WTC11 (cell line): Measurements from ENCODE around the gene L1CAM. TPM values are rescaled to one million over a fixed set of nuclear protein-coding genes. Genes with fewer than 3 reads are reported as not detected.

Experiments
- ATAC-seq: fragments of 200-7000 bp; cut with Tn5 transposase; 2 replicates; pipeline ENCODE4 v1.10.0; 2021; ENCODE audit warnings: mild to moderate bottlenecking, moderate library complexity
- CTCF ChIA-PET: fragments of 300-600 bp; sonication (Branson Sonifier 250); formaldehyde crosslinking; loops from one replicate; lab custom pipeline; 2021; ENCODE audit warnings: antibody characterized with exemption; lab: Charles Lee
- POLR2A ChIA-PET: fragments of 350-600 bp; sonication (Branson Sonifier 250); formaldehyde crosslinking; loops from one replicate; lab custom pipeline; 2021; ENCODE audit warnings: antibody characterized with exemption; lab: Charles Lee
- DNase-seq: peaks from one replicate; pipeline ENCODE4 v3.0.0; 2021; ENCODE audit warnings: low spot score
- H3K27ac Mint-ChIP-seq: 2 replicates; pipeline ENCODE4 v1.8.0; 2021; ENCODE audit warnings: mixed read lengths
- H3K27me3 Mint-ChIP-seq: 2 replicates; pipeline ENCODE4 v1.8.0; 2021; ENCODE audit warnings: low read depth, mild to moderate bottlenecking, moderate library complexity, mixed read lengths
- H3K36me3 Mint-ChIP-seq: 2 replicates; pipeline ENCODE4 v1.8.0; 2021; ENCODE audit warnings: mixed read lengths
- H3K4me1 Mint-ChIP-seq: 2 replicates; pipeline ENCODE4 v1.8.0; 2022; ENCODE audit warnings: mixed read lengths
- H3K4me3 Mint-ChIP-seq: 2 replicates; pipeline ENCODE4 v1.8.0; 2021; ENCODE audit warnings: mild to moderate bottlenecking, moderate library complexity, mixed read lengths
- H3K9me3 Mint-ChIP-seq: 2 replicates; pipeline ENCODE4 v1.8.0; 2021; ENCODE audit warnings: mixed read lengths
- ATF2 ChIP-seq: sonication (generic); formaldehyde crosslinking; IDR thresholded peaks from 2 replicates; pipeline ENCODE4 v1.8.1; 2022; ENCODE audit warnings: low read depth, missing genetic modification reagents, borderline replicate concordance
- CREB1 ChIP-seq: sonication (generic); formaldehyde crosslinking; IDR thresholded peaks from 2 replicates; pipeline ENCODE4 v1.8.0; 2023; ENCODE audit warnings: mild to moderate bottlenecking, missing genetic modification reagents
- EMX1 ChIP-seq: fragments of 250-450 bp; sonication (Bioruptor Pico); IDR thresholded peaks from 2 replicates; pipeline ENCODE4 v1.8.0; 2021; ENCODE audit warnings: mild to moderate bottlenecking
- FOXK1 ChIP-seq: sonication (generic); formaldehyde crosslinking; IDR thresholded peaks from 2 replicates; pipeline ENCODE4 v1.8.0; 2022; ENCODE audit warnings: mild to moderate bottlenecking, moderate library complexity, missing genetic modification reagents
- FOXP4 ChIP-seq: sonication (generic); formaldehyde crosslinking; IDR thresholded peaks from 2 replicates; pipeline ENCODE4 v1.8.0; 2022; ENCODE audit warnings: mild to moderate bottlenecking, missing genetic modification reagents
- HMGA2 ChIP-seq: fragments of 250-450 bp; sonication (Bioruptor Pico); IDR thresholded peaks from 2 replicates; pipeline ENCODE4 v1.4.0; 2021; ENCODE audit warnings: mild to moderate bottlenecking, moderate library complexity
- MAX ChIP-seq: sonication (generic); formaldehyde crosslinking; IDR thresholded peaks from 2 replicates; pipeline ENCODE4 v1.8.0; 2022; ENCODE audit warnings: mild to moderate bottlenecking, missing genetic modification reagents
- MLX ChIP-seq: sonication (generic); formaldehyde crosslinking; IDR thresholded peaks from 2 replicates; pipeline ENCODE4 v1.8.1; 2023; ENCODE audit warnings: mild to moderate bottlenecking, missing genetic modification reagents, moderate library complexity
- NFATC4 ChIP-seq: fragments of 250-450 bp; sonication (Bioruptor Pico); IDR thresholded peaks from 2 replicates; pipeline ENCODE4 v1.9.0; 2021; ENCODE audit warnings: mild to moderate bottlenecking
- NR1H2 ChIP-seq: sonication (generic); formaldehyde crosslinking; IDR thresholded peaks from 2 replicates; pipeline ENCODE4 v1.9.0; 2021; ENCODE audit warnings: mild to moderate bottlenecking, moderate library complexity, missing genetic modification reagents
- OVOL2 ChIP-seq: fragments of 250-450 bp; sonication (Bioruptor Pico); IDR thresholded peaks from 2 replicates; pipeline ENCODE4 v1.9.0; 2021; ENCODE audit warnings: mild to moderate bottlenecking, borderline replicate concordance
- PRRX2 ChIP-seq: fragments of 250-450 bp; sonication (Bioruptor Pico); IDR thresholded peaks from 2 replicates; pipeline ENCODE4 v1.8.0; 2021; ENCODE audit warnings: mild to moderate bottlenecking
- SOX15 ChIP-seq: fragments of 250-450 bp; sonication (Bioruptor Pico); IDR thresholded peaks from 2 replicates; pipeline ENCODE4 v1.9.0; 2021; ENCODE audit warnings: mild to moderate bottlenecking
- SP1 ChIP-seq: sonication (generic); formaldehyde crosslinking; conservative IDR thresholded peaks from 2 replicates; pipeline ENCODE4 v1.8.1; 2022; ENCODE audit warnings: missing genetic modification reagents
- TP53 ChIP-seq: sonication (generic); formaldehyde crosslinking; IDR thresholded peaks from 2 replicates; pipeline ENCODE4 v1.8.1; 2023; ENCODE audit warnings: mild to moderate bottlenecking, missing genetic modification reagents
- ZNF232 ChIP-seq: sonication (generic); formaldehyde crosslinking; IDR thresholded peaks from 2 replicates; pipeline ENCODE4 v1.8.0; 2022; ENCODE audit warnings: mild to moderate bottlenecking, missing genetic modification reagents
- total RNA-seq: library from RNA; stranded (reverse); gene quantifications from 3 replicates; pipeline ENCODE4 v1.2.3, GENCODE V29; 2021
- TF ChIP-seq, protein P1 (sequence below): fragments of 250-450 bp; sonication (Bioruptor Pico); conservative IDR thresholded peaks from 2 replicates; pipeline ENCODE4 v1.9.0; 2021; ENCODE audit warnings: mild to moderate bottlenecking
- TF ChIP-seq, protein P2 (sequence below): sonication (generic); formaldehyde crosslinking; IDR thresholded peaks from 2 replicates; pipeline ENCODE4 v1.8.1; 2022; ENCODE audit warnings: mild to moderate bottlenecking, moderate library complexity, missing genetic modification reagents

L1CAM gene
- total RNA-seq, 1 experiment from 2014 or later = 40.2 TPM

DNA sequence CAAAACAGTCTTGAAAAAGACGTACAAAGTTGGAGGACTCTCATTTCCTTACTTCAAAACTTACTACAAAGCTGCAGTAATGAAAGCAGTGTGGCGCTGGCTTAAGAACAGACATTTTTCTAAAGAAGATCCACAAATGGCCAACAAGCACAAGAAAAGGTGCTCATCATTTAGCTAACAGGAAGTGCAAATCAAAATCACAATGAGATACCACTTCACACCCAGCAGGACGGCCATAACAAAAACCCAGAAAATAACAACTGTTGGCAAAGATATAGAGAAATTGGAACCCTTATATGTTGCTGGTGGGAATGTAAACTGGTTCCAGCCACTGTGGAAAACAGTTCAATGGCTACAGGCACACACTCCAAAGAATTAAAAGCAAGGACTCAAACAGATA, 59.0 kb downstream of the L1CAM start:
- Mint-ChIP-seq H3K4me3 (peak overlapping the region; percentile 75), H3K36me3 (peaks cover 9% of the 10 kb centered on the region; the same call in 1 of the 2 replicates), H3K4me1 (peaks cover 59% of the 10 kb centered on the region), H3K27me3 (0 out of 2 replicates have a peak, but pooled peaks cover under 1% of the 10 kb centered on the region), H3K9me3 (no peaks in the 10 kb centered on the region), H3K27ac (peak overlapping the region; percentile 93)
- ChIA-PET POLR2A (no interaction called here), CTCF (no interaction called here)
- ATAC-seq (no peak), DNase-seq (no peak)
- no peak for TF ChIP-seq ATF2 (CRISPR knock-in tag)
- TF ChIP-seq TP53 = no peak
- TF ChIP-seq, protein P1, sequence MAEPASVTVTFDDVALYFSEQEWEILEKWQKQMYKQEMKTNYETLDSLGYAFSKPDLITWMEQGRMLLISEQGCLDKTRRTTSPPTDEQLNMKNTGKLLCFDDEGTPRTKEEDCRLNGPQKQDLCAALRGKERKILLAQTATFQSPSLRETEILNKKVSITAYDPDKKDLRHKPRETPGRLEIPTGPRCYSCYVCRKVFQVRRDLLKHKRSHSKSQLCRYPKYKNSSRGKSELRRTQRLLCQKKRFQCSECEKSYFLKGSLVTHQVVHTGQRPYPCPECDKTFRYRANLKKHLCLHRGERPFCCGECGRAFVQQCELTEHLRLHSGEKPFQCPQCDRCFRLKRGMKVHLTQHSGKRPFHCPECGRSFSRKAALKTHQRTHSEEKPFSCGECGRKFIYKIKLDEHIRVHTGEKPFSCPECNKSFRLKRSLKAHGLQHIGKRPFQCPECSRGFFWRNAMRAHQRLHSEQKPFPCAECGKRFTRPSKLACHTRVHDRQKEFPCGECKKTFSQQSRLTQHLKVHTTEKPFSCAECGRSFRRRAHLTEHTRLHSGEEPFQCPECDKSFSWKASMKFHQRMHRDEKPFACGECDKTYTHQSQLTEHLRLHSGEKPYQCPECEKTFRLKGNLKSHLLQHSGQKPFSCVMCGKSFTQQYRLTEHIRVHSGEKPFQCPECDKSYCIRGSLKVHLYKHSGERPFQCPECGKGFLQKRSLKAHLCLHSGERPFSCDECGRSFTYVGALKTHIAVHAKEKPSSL (CRISPR knock-in tag) = no peak
- TF ChIP-seq SOX15 (CRISPR knock-in tag) = no peak
- no peak for TF ChIP-seq HMGA2
- TF ChIP-seq FOXK1 (CRISPR knock-in tag) = no peak
- TF ChIP-seq NFATC4 = no peak
- TF ChIP-seq NR1H2 (CRISPR knock-in tag) = no peak
- TF ChIP-seq OVOL2 (CRISPR knock-in tag) = no peak
- no peak for TF ChIP-seq PRRX2 (CRISPR knock-in tag)
- no peak for TF ChIP-seq ZNF232
- TF ChIP-seq FOXP4 (CRISPR knock-in tag) = no peak
- no peak for TF ChIP-seq CREB1 (CRISPR knock-in tag)
- no peak for TF ChIP-seq EMX1 (CRISPR knock-in tag)

DNA sequence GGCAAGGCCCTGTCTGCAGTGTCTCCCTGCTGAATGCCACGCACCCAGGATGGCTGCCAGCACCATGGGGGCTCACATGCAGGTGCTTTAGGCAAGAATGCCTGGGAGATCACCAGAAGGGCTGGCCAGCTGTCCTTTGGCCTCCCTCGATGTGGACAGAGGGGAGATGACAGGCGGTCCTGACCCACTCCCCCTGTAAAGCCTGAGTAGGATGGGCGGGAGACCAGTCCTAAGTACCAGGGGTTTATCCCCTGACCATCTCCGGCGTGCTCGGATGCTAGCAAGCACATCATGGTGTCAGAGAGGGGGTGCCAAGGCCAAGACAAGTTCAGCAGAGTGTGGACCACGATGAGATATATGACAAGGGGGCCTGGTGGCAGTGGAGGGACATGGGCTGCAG, 60.9 kb downstream of the L1CAM start:
- Mint-ChIP-seq H3K36me3 (peaks cover 9% of the 10 kb centered on the region; the same call in 1 of the 2 replicates), H3K4me1 (peaks cover 63% of the 10 kb centered on the region), H3K9me3 (no peaks in the 10 kb centered on the region), H3K4me3 (peak overlapping the region; percentile 6; the same call in 1 of the 2 replicates), H3K27ac (peak overlapping the region; percentile 93), H3K27me3 (no peaks in the 10 kb centered on the region)
- ATAC-seq = no peak
- no peak for DNase-seq
- ChIA-PET CTCF (no interaction called here), POLR2A (no interaction called here)
- no peak for TF ChIP-seq MLX (CRISPR knock-in tag)
- TF ChIP-seq NFATC4 = no peak
- TF ChIP-seq SP1 (CRISPR knock-in tag) = no peak
- TF ChIP-seq, protein P2, sequence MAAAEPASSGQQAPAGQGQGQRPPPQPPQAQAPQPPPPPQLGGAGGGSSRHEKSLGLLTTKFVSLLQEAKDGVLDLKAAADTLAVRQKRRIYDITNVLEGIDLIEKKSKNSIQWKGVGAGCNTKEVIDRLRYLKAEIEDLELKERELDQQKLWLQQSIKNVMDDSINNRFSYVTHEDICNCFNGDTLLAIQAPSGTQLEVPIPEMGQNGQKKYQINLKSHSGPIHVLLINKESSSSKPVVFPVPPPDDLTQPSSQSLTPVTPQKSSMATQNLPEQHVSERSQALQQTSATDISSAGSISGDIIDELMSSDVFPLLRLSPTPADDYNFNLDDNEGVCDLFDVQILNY (CRISPR knock-in tag) = no peak
- TF ChIP-seq MAX (CRISPR knock-in tag) = no peak
